ENCODE results near the gene TSHZ2. TPM values are rescaled to one million over a fixed set of nuclear protein-coding genes. Genes with fewer than 3 reads are reported as not detected.

The TSHZ2 gene
- polyA plus RNA-seq, 3 donors, result 1.2 to 47.5 (median 15.8) TPM

GRCh38 chr20:53263554-53264438 lies 291.6 kb downstream of the TSHZ2 start:
- 77 to 86% (median 78%) methylated on average over 8 of the region's 8 CpGs for WGBS, 3 donors

GRCh38 chr20:53264604-53265003 lies 292.4 kb downstream of the TSHZ2 start:
- no peak overlapping the region for H3K27ac ChIP-seq (ENCODE audit: low read depth, low read length)
- WGBS, 3 donors, result 87 to 91% (median 88%) methylated on average over 3 of the region's 3 CpGs

More at GRCh38 chr20:53263554-53264438, 291.6 kb downstream of the TSHZ2 start:
- no peak overlapping the region for H3K27ac ChIP-seq (ENCODE audit: low read depth, low read length)

GRCh38 chr20:53265304-53265875 lies 293.2 kb downstream of the TSHZ2 start:
- 76 to 85% (median 79%) methylated on average over 7 to 8 of the region's 8 CpGs for WGBS, 3 donors
- H3K27ac ChIP-seq (ENCODE audit: low read depth, low read length), result no peak overlapping the region

GRCh38 chr20:53269380-53269779 lies 297.2 kb downstream of the TSHZ2 start:
- WGBS, 3 donors, result 78 to 85% (median 83%) methylated on average over 2 of the region's 2 CpGs
- H3K27ac ChIP-seq (ENCODE audit: low read depth, low read length), result no peak overlapping the region

- whole genome bisulfite sequencing, 3 donors, result 73 to 75% (median 74%) methylated on average over 5 of the region's 5 CpGs
- H3K27ac ChIP-seq (ENCODE audit: low read depth, low read length), result no peak overlapping the region
These were observed 298.7 kb downstream of the TSHZ2 start for GRCh38 chr20:53270792-53271375.

GRCh38 chr20:53274365-53274764 lies 302.2 kb downstream of the TSHZ2 start:
- 71 to 85% (median 82%) methylated on average over 5 of the region's 5 CpGs for WGBS, 3 donors

GRCh38 chr20:53274807-53275206 lies 302.6 kb downstream of the TSHZ2 start:
- no peak overlapping the region for H3K27ac ChIP-seq (ENCODE audit: low read depth, low read length)
- WGBS, 3 donors, result 68 to 80% (median 77%) methylated on average over 3 of the region's 3 CpGs

More at GRCh38 chr20:53274365-53274764, 302.2 kb downstream of the TSHZ2 start:
- H3K27ac ChIP-seq (ENCODE audit: low read depth, low read length), result no peak overlapping the region

- 59 to 91% (median 87%) methylated on average over 3 of the region's 3 CpGs for WGBS, 3 donors
- H3K27ac ChIP-seq (ENCODE audit: low read depth, low read length), result no peak overlapping the region
These were observed 304.0 kb downstream of the TSHZ2 start for GRCh38 chr20:53276143-53276542.

GRCh38 chr20:53278555-53278954 lies 306.4 kb downstream of the TSHZ2 start:
- H3K27ac ChIP-seq (ENCODE audit: low read depth, low read length), result no peak overlapping the region
- WGBS, 3 donors, result 89 to 96% (median 95%) methylated on average over 1 of the region's 1 CpG

- WGBS, 3 donors, result 73 to 85% (median 83%) methylated on average over 1 of the region's 1 CpG
- no peak overlapping the region for H3K27ac ChIP-seq (ENCODE audit: low read depth, low read length)
These were observed 307.6 kb downstream of the TSHZ2 start for GRCh38 chr20:53279735-53280134.

GRCh38 chr20:53281557-53282117 lies 309.5 kb downstream of the TSHZ2 start:
- 81 to 93% (median 82%) methylated on average over 2 of the region's 2 CpGs for WGBS, 3 donors
- no peak overlapping the region for H3K27ac ChIP-seq (ENCODE audit: low read depth, low read length)

GRCh38 chr20:53282217-53282955 lies 310.2 kb downstream of the TSHZ2 start:
- 76 to 85% (median 84%) methylated on average over 11 of the region's 11 CpGs for WGBS, 3 donors
- no peak overlapping the region for H3K27ac ChIP-seq (ENCODE audit: low read depth, low read length)

- H3K27ac ChIP-seq (ENCODE audit: low read depth, low read length), result no peak overlapping the region
- 80 to 86% (median 85%) methylated on average over 2 of the region's 2 CpGs for WGBS, 3 donors
These were observed 310.9 kb downstream of the TSHZ2 start for GRCh38 chr20:53283011-53283410.

GRCh38 chr20:53283597-53283996 lies 311.4 kb downstream of the TSHZ2 start:
- H3K27ac ChIP-seq (ENCODE audit: low read depth, low read length), result no peak overlapping the region
- WGBS, 3 donors, result 71 to 79% (median 77%) methylated on average over 3 of the region's 3 CpGs

GRCh38 chr20:53284256-53284655 lies 312.1 kb downstream of the TSHZ2 start:
- WGBS, 3 donors, result 85 to 91% (median 91%) methylated on average over 11 of the region's 11 CpGs
- no peak overlapping the region for H3K27ac ChIP-seq (ENCODE audit: low read depth, low read length)

GRCh38 chr20:53284696-53285095 lies 312.5 kb downstream of the TSHZ2 start:
- 75 to 84% (median 81%) methylated on average over 11 of the region's 11 CpGs for WGBS, 3 donors
- H3K27ac ChIP-seq (ENCODE audit: low read depth, low read length), result no peak overlapping the region

- H3K27ac ChIP-seq (ENCODE audit: low read depth, low read length), result no peak overlapping the region
- WGBS, 3 donors, result 68 to 88% (median 78%) methylated on average over 2 of the region's 2 CpGs
These were observed 315.3 kb downstream of the TSHZ2 start for GRCh38 chr20:53287357-53288042.

- H3K27ac ChIP-seq (ENCODE audit: low read depth, low read length), result no peak overlapping the region
- WGBS, 3 donors, result 76 to 92% (median 92%) methylated on average over 3 of the region's 3 CpGs
These were observed 319.4 kb downstream of the TSHZ2 start for GRCh38 chr20:53291548-53291947.

Data from adipose tissue (tissue), 3 donors.